Activated CD8-positive, alpha-beta memory T cell treated with anti-CD3 and anti-CD28 coated beads, Interleukin-2, amount 50 U/mL, for 24 hours (primary cell): ENCODE measurements around the gene MARCHF3.
"Not testable (repeated sequence)": the region's sequence is repeated elsewhere in the genome, so short reads cannot be mapped to it uniquely, and the experiment has no call there.

Experiments used
- DNase-seq: peaks from one replicate; pipeline ENCODE4 v3.0.0-alpha.2; 2020; ENCODE audit errors: extremely low read depth

MARCHF3 gene

GRCh38 chr5:127011961-127012644 is 18.3 kb downstream of the MARCHF3 start:
- DNase-seq = no peak

- DNase-seq = no peak
Observed at GRCh38 chr5:127011153-127011552, 19.2 kb downstream of the MARCHF3 start.

DNA sequence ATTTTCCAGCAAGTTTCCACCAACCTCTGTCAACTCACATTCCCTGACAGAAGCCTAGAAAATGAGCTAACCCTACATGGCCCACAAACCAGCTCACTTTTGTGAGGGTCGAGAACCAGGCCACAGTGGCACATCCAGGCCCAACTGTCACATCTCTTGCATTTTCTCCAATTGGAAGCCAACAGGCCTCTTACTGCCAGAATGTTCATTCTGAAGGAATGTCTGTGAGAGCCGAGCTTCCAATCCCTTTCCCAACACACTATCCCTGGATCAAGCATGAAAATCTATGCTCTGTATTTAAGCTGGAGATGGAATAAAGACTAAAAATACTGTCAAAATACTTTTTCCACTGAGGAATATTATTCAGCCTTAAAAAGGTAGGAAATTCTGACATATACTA is 20.0 kb downstream of the MARCHF3 start:
- no peak for DNase-seq

GRCh38 chr5:127009784-127010183 is 20.6 kb downstream of the MARCHF3 start:
- DNase-seq = no peak

- DNase-seq = no peak
Observed at GRCh38 chr5:127008300-127008975, 21.9 kb downstream of the MARCHF3 start.

GRCh38 chr5:127007522-127007921 is 22.8 kb downstream of the MARCHF3 start:
- DNase-seq = no peak

DNA sequence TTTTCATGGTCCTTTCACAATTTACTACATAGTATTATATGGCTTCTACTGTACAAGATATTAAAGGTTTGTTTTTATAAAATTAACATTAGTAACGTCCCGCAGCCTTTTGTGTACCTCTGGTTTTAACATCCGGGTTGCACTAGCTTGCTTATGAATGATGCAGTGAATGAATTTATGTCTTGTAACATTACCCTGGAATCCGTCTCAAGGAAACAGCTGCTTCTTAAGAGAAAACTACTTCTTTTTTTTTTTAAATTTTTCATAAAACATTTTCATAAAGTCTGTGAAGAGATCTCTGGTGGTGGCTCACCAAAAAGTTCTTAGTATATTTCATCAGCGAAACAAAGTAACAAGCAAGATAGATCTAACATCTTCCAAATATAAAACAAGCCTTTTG is 23.6 kb downstream of the MARCHF3 start:
- DNase-seq = no peak

GRCh38 chr5:127005282-127005681 is 25.1 kb downstream of the MARCHF3 start:
- not testable (repeated sequence) for DNase-seq

- DNase-seq = no peak
Observed at GRCh38 chr5:127004721-127005120, 25.6 kb downstream of the MARCHF3 start.

- DNase-seq = no peak
Observed at GRCh38 chr5:127003798-127004495, 26.4 kb downstream of the MARCHF3 start.

GRCh38 chr5:127002390-127002789 is 28.0 kb downstream of the MARCHF3 start:
- DNase-seq = no peak

- DNase-seq = no peak
Observed at GRCh38 chr5:127001621-127002296, 28.6 kb downstream of the MARCHF3 start.

- DNase-seq = no peak
Observed at GRCh38 chr5:126998895-126999570, 31.3 kb downstream of the MARCHF3 start.

GRCh38 chr5:126998201-126998631 is 32.1 kb downstream of the MARCHF3 start:
- no peak for DNase-seq

GRCh38 chr5:126995689-126996088 is 34.7 kb downstream of the MARCHF3 start:
- DNase-seq = no peak

- DNase-seq = no peak
Observed at GRCh38 chr5:126995039-126995438, 35.3 kb downstream of the MARCHF3 start.

- DNase-seq = no peak
Observed at GRCh38 chr5:126994485-126994884, 35.9 kb downstream of the MARCHF3 start.

DNA sequence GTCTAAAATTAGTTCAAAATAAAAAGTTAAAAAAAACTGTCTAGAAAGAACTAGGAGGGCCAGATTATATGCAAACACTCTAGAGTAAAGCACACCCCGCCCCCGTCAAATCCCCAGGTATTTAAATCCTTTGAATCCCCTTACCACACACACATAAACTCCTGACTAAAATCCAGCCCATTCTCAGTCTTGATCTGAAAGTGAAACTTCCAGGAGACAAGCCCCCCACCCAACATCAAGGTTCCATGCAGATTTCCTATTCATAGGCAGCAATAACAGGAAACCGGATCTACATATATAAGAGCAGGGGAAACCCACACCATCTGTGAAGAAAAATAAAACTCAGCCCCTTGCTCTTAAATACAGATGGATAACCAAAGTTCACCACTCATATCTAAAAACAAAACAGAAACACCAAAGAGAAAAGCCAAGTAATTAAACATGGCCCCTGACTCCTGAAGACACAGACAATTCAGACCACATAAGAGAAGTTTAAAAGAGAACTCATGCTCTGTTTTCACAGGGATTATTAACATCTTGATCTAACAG is 42.3 kb downstream of the MARCHF3 start:
- DNase-seq = no peak

DNA sequence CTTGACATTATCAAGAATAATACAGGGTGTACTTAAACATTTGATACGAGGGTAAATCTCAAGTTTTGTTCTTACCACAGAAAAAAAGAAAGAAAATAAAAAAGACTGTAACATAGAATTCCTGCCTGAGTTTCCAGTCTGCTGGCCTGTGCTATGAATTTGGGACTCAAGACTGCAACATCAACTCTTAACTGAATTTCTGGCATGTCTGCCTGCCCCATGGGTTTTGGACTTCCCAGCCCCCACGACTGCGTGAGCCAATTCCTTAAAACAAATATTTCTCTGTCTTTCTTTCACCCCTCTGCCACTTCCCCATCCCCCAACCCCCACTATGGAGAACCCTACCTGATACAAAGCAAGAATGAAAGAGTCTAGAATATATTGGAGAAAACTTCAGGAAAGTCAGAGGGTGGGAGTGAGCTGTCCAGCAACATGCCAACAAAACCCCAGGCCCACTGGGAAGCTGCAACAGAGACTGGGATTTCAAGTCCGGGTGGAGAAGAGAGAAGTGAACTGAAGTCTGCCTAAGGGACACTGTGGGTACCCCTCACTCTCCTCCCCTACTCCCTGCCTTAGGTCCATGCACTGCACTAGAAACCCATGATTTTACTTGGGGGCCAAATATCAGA is 43.0 kb downstream of the MARCHF3 start:
- DNase-seq = no peak

DNA sequence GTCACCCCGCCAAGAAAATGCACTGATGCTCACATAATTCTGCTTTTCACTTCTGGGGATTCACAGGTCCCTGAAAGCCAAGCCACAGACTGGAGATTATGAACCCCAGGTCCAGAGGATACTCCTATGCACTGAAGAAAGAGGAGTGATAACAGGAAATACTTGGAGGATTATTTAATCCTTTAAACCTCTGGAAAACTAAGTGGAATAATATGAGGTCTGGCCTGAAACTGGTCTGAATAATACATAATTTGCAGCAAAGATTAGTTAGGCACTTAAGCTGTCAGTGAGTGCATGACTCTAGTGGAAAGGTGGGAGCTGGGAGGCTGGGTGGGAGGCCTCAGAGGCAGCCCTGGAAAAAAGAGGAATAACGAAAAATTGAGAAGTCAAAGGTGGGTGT is 45.7 kb downstream of the MARCHF3 start:
- no peak for DNase-seq

DNA sequence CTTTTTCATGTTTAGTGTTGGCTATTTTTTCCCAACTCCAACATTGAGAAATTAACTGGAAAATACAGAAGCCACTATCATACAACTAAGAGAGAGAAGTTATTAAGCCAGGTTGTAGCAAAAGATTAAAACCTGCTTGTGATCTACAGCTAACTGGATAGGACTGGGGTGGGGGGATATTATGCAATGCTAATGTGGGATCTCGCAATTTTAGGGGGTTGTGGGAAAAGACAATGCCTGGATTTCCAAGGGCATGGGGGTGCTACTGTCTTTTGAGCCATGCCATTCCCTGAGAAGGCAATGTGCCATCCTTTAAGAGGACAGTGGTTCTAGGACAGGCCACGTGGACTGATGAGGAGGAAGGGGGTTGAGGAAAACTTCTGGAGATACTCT is 46.5 kb downstream of the MARCHF3 start:
- DNase-seq = no peak
